HG03159 (cell line): ENCODE data around the gene CCDC138.
"Not testable (repeated sequence)": the region's sequence is repeated elsewhere in the genome, so short reads cannot be mapped to it uniquely, and the experiment has no call there.

ENCODE experiments used
- ATAC-seq: cut with Tn5 transposase; IDR thresholded peaks from one replicate; pipeline ENCODE4 v1.9.1; 2021; ENCODE audit warnings: mild to moderate bottlenecking, moderate library complexity; ENCODE audit not compliant: unreplicated experiment

The CCDC138 gene

GRCh38 chr2:108786354-108787215, at the start of gene CCDC138:
CCDC138 (plus strand) TSS chr2:108786771; CDS start chr2:108786823, 52 bp downstream.
- peak; percentile 97 for ATAC-seq

GRCh38 chr2:108757973-108758372, 28.6 kb upstream of the CCDC138 start:
- not testable (repeated sequence) for ATAC-seq

GRCh38 chr2:108762618-108763017, 24.0 kb upstream of the CCDC138 start:
- ATAC-seq, result not testable (repeated sequence)

- not testable (repeated sequence) for ATAC-seq
These were observed 19.9 kb upstream of the CCDC138 start for GRCh38 chr2:108766671-108767070.

- not testable (repeated sequence) for ATAC-seq
These were observed 18.7 kb upstream of the CCDC138 start for GRCh38 chr2:108767859-108768258.

GRCh38 chr2:108776475-108776874, 10.1 kb upstream of the CCDC138 start:
- peak; percentile 73 for ATAC-seq

GRCh38 chr2:108778857-108779256, 7.7 kb upstream of the CCDC138 start:
- ATAC-seq, result no peak

- peak; percentile 3 for ATAC-seq
These were observed 590 bp upstream of the CCDC138 start for GRCh38 chr2:108786008-108786353.

GRCh38 chr2:108787216-108787541, 608 bp downstream of the CCDC138 start:
- no peak for ATAC-seq

- no peak for ATAC-seq
These were observed 16.6 kb downstream of the CCDC138 start for GRCh38 chr2:108803045-108803736.

GRCh38 chr2:108805032-108805431, 18.5 kb downstream of the CCDC138 start:
- no peak for ATAC-seq

- no peak for ATAC-seq
These were observed 19.2 kb downstream of the CCDC138 start for GRCh38 chr2:108805782-108806181.

GRCh38 chr2:108806371-108807113, 20.0 kb downstream of the CCDC138 start:
- ATAC-seq, result no peak

- ATAC-seq, result no peak
These were observed 23.4 kb downstream of the CCDC138 start for GRCh38 chr2:108809936-108810335.

GRCh38 chr2:108810993-108811957, 24.7 kb downstream of the CCDC138 start:
- ATAC-seq, result no peak

- ATAC-seq, result no peak
These were observed 27.2 kb downstream of the CCDC138 start for GRCh38 chr2:108813732-108814131.

GRCh38 chr2:108820482-108820881, 33.9 kb downstream of the CCDC138 start:
- ATAC-seq, result no peak

GRCh38 chr2:108823286-108823685, 36.7 kb downstream of the CCDC138 start:
- no peak for ATAC-seq

GRCh38 chr2:108824316-108825070, 37.9 kb downstream of the CCDC138 start:
- ATAC-seq, result no peak

- no peak for ATAC-seq
These were observed 38.7 kb downstream of the CCDC138 start for GRCh38 chr2:108825254-108825653.
